Retinal pigment epithelial cell (primary cell): ENCODE measurements around the gene DERA.
A peak's percentile ranks its signal among the peaks of the same experiment; 100 is the strongest.

Experiments
- DNase-seq: peaks from one replicate; pipeline ENCODE4 v3.0.0-alpha.2; 2010; ENCODE audit warnings: low read depth
- H3K4me3 ChIP-seq: 2 replicates; pipeline ENCODE4 v1.5.1; 2011; ENCODE audit warnings: mild to moderate bottlenecking, low read length, control low read depth, moderate library complexity
- CTCF ChIP-seq: conservative IDR thresholded peaks from 2 replicates; pipeline ENCODE4 v1.5.1; 2011; ENCODE audit warnings: low read depth, low read length, control low read depth, inconsistent platforms

Gene DERA

GRCh38 chr12:15979096-15980092, 68.3 kb downstream of the DERA start:
- no peak overlapping the region for H3K4me3 ChIP-seq
- TF ChIP-seq CTCF = peak; percentile 68
- peak; percentile 62 for DNase-seq

GRCh38 chr12:15982071-15982470, 70.9 kb downstream of the DERA start:
- no peak overlapping the region for H3K4me3 ChIP-seq
- no peak for TF ChIP-seq CTCF
- no peak for DNase-seq

GRCh38 chr12:15982471-15982870, 71.3 kb downstream of the DERA start:
- H3K4me3 ChIP-seq = no peak overlapping the region
- peak; percentile 72 for TF ChIP-seq CTCF
- no peak for DNase-seq

- H3K4me3 ChIP-seq = no peak overlapping the region
- no peak for DNase-seq
- TF ChIP-seq CTCF = no peak
Measured at GRCh38 chr12:15982921-15983320, 71.8 kb downstream of the DERA start.

- no peak for DNase-seq
- no peak for TF ChIP-seq CTCF
- no peak overlapping the region for H3K4me3 ChIP-seq
Measured at GRCh38 chr12:15984097-15984800, 73.1 kb downstream of the DERA start.

GRCh38 chr12:15984963-15985362, 73.8 kb downstream of the DERA start:
- DNase-seq = no peak
- H3K4me3 ChIP-seq = no peak overlapping the region
- no peak for TF ChIP-seq CTCF
